ENCODE data around the gene TRPM4.

GRCh38 chr19:49132974-49133609 is 24.5 kb upstream of the TRPM4 start:
- TF ChIP-seq, protein P1, sequence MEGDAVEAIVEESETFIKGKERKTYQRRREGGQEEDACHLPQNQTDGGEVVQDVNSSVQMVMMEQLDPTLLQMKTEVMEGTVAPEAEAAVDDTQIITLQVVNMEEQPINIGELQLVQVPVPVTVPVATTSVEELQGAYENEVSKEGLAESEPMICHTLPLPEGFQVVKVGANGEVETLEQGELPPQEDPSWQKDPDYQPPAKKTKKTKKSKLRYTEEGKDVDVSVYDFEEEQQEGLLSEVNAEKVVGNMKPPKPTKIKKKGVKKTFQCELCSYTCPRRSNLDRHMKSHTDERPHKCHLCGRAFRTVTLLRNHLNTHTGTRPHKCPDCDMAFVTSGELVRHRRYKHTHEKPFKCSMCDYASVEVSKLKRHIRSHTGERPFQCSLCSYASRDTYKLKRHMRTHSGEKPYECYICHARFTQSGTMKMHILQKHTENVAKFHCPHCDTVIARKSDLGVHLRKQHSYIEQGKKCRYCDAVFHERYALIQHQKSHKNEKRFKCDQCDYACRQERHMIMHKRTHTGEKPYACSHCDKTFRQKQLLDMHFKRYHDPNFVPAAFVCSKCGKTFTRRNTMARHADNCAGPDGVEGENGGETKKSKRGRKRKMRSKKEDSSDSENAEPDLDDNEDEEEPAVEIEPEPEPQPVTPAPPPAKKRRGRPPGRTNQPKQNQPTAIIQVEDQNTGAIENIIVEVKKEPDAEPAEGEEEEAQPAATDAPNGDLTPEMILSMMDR (IDR thresholded peaks at IDR 0.05; ENCODE audit: borderline replicate concordance, extremely low read depth, low read length, poor library complexity, severe bottlenecking) = no peak
- TF ChIP-seq EZH2 (IDR thresholded peaks at IDR 0.05; ENCODE audit: borderline replicate concordance, low read depth, low read length, severe bottlenecking) = no peak

Data from DND-41 (cell line).